Smooth muscle cell (in vitro differentiated cells): ENCODE measurements around the gene IL17REL. TPM values are rescaled to one million over a fixed set of nuclear protein-coding genes. Genes with fewer than 3 reads are reported as not detected.

Experiments used
- DNase-seq: peaks from one replicate; lab custom pipeline; 2025; ENCODE audit not compliant: unreplicated experiment; lab: John Stamatoyannopoulos, UW
- H2AFZ ChIP-seq: fragments of 200-600 bp; sonication (generic); 2 replicates; pipeline ENCODE4 v1.6.0; 2016; ENCODE audit warnings: antibody characterized with exemption, low read depth, mild to moderate bottlenecking
- H3F3A ChIP-seq: fragments of 200-600 bp; sonication (generic); 2 replicates; pipeline ENCODE4 v1.6.0; 2017; ENCODE audit warnings: antibody characterized with exemption, low read depth
- H3K27ac ChIP-seq: fragments of 200-600 bp; sonication (generic); 2 replicates; pipeline ENCODE4 v1.5.1; 2016; ENCODE audit warnings: low read depth, mild to moderate bottlenecking
- H3K27me3 ChIP-seq: fragments of 200-600 bp; sonication (generic); 2 replicates; pipeline ENCODE4 v1.6.1; 2016; ENCODE audit warnings: low read depth, mild to moderate bottlenecking
- H3K36me3 ChIP-seq: fragments of 200-600 bp; sonication (generic); 2 replicates; pipeline ENCODE4 v1.5.1; 2016; ENCODE audit warnings: low read depth
- H3K4me1 ChIP-seq: fragments of 200-600 bp; sonication (generic); 2 replicates; pipeline ENCODE4 v1.5.1; 2016; ENCODE audit warnings: low read depth
- H3K4me2 ChIP-seq: fragments of 200-600 bp; sonication (generic); 2 replicates; pipeline ENCODE4 v1.6.0; 2016; ENCODE audit warnings: mild to moderate bottlenecking
- H3K4me3 ChIP-seq: fragments of 200-600 bp; sonication (generic); 2 replicates; pipeline ENCODE4 v1.5.1; 2016; ENCODE audit warnings: mild to moderate bottlenecking
- H3K79me2 ChIP-seq: fragments of 200-600 bp; sonication (generic); 2 replicates; pipeline ENCODE4 v1.6.0; 2016; ENCODE audit warnings: low read depth, mild to moderate bottlenecking
- H3K9ac ChIP-seq: fragments of 200-600 bp; sonication (generic); 2 replicates; pipeline ENCODE4 v1.6.0; 2016; ENCODE audit warnings: low read depth
- H3K9me3 ChIP-seq: fragments of 200-600 bp; sonication (generic); replicated peaks from 2 replicates; pipeline ENCODE4 v1.5.1; 2016; ENCODE audit warnings: low read depth
- H4K20me1 ChIP-seq: fragments of 200-600 bp; sonication (generic); 2 replicates; pipeline ENCODE4 v1.6.0; 2016; ENCODE audit warnings: low read depth
- CTCF ChIP-seq: fragments of 200-600 bp; sonication (generic); IDR thresholded peaks from 2 replicates; pipeline ENCODE4 v1.5.1; 2017; ENCODE audit warnings: borderline replicate concordance, mild to moderate bottlenecking, antibody characterized with exemption; ENCODE audit not compliant: insufficient read depth, poor library complexity, severe bottlenecking
- whole genome bisulfite sequencing: methylation state at CpG from one replicate; pipeline ENCODE4 v1.1.7; 2016; ENCODE audit warnings: low lambda C conversion rate; 5-methylcytosine and 5-hydroxymethylcytosine counted together
- polyA plus RNA-seq: library from polyadenylated mRNA; unstranded; fragments of >200 nt; fragmentation: Nextera tagmentation; extraction: Ambion mirVana; gene quantifications from 2 replicates; pipeline ENCODE4 v1.2.1, GENCODE V29; 2016
- total RNA-seq: library from RNA; depleted of rRNA; stranded (reverse); fragments of >200 nt; gene quantifications from 2 replicates; pipeline ENCODE4 v1.2.3, GENCODE V29; 2014

The IL17REL gene
- total and polyA plus RNA-seq, 2 experiments from 2014 or later: 0.04 TPM; not detected in 1

DNA sequence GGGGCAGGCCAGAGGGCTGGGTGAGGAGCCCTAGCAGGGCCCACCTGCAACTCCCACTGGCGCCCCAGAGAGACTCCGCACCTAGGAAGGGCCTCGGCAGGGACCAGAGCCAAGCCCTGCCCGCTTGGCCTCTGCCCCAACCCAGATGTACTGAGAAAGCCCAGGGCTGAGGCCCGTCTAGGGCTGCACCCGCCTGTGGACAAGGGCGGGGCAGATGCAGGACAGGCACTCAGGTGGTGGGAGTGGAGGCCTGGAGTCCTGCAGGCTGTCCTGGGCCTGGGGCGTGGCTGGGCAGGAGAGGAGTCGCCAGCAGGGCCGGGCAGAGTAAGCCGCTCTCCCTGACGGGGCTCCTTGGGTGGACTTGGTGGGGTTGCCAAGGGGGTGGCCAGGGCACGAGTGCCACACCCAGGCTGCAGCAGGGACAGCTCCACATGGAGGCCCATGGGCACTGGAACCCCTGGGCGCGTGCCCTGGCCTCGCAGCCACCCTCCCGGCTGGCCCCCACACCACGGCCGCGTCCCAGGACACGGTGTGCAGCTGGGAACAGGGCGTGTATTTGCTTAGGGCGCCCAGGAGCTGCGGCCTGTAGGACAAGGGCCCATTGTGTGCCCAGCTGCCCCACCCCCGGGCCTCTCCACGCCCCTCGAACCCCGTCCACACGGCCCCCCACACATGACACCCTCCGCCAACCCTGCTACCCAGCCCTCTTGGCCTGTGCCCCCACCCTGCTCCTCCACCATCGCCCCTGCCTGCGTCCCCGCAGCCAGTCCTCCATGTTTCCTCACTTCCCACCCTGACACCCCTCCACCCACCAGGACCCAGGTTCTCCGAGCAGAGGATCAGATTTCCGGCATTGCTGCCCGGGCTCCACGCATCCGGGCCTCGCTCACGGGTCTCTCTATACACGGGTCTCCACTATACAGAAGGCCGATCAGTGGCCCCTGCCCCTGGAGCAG lies 63.3 kb downstream of the IL17REL start:
- Histone ChIP-seq H3K27me3 (no peaks in the 10 kb centered on the region), H3K4me1 (peaks cover 17% of the 10 kb centered on the region), H3F3A (no peaks in the 10 kb centered on the region), H3K27ac (no peak overlapping the region), H2AFZ (no peak overlapping the region), H3K9me3 (no peaks in the 10 kb centered on the region), H3K9ac (no peak overlapping the region), H3K4me2 (no peak overlapping the region), H3K4me3 (no peak overlapping the region), H3K79me2 (no peaks in the 10 kb centered on the region), H3K36me3 (no peaks in the 10 kb centered on the region), H4K20me1 (no peaks in the 10 kb centered on the region)
- no peak for TF ChIP-seq CTCF
- 90% methylated on average over 30 of the region's 42 CpGs for WGBS
- no peak for DNase-seq

DNA sequence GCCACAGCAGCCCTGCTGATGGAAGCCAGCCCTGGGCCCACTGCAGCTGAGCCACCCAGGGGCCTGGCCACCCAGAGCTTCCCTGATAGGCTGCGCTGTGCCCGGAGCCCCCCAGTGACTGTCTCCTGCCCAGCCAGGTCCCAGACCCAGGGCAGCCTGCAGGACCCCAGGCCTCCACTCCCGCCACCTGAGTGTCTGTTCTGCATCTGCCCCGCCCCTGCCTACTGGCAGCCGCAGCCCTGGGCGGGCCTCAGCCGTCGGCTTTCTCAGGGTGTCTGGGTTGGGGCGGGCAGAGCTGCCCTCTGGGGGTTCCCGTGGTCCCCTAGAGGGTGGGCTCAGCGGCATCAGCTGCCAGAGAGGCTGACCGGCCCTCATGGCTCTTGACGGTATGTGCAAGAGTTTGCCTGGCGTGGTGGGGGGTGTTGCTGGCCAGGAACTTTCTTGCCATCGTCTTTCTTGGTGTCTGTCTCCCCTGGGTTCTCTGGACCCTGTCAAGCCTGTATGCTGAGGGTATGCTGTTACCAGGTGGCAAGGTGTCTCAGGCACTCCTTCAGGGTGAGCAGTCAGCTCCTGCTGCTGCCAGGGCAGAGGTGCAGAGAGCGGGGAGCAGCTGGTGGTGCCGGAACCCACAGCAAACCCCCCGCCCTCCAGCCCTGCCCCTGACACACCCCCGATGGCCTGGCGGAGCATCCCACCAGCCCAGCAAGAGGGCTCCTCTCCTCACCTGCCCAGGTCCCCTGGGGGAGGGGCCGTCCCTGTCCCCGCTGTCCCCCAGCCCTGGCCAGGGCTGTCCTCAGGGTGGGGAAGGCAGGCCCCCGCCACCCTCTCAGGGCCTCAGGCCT lies 64.2 kb downstream of the IL17REL start:
- H2AFZ ChIP-seq: no peak overlapping the region

DNA sequence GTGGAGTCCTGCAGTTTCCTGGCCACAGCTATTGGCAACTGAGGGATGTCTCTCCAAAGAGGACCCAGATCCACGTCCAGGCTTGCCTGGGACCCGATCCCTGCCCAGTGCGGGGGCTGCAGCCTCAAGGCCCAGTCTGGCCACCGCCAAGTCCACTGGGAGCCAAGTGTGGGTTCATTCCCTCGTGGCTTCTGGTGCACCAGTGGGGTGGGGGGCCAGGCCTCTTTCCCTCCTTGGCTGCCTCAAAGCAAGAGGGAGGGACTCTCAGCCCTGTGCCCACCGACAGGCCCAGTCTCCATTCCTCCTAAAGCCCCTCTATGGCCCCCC lies 65.3 kb downstream of the IL17REL start:
- 79% methylated on average over 6 of the region's 6 CpGs for WGBS
- Histone ChIP-seq H3K4me1 (peaks cover 17% of the 10 kb centered on the region), H3K9ac (no peak overlapping the region), H2AFZ (no peak overlapping the region), H3K79me2 (no peaks in the 10 kb centered on the region), H3K27me3 (no peaks in the 10 kb centered on the region), H3K4me3 (no peak overlapping the region), H3K9me3 (no peaks in the 10 kb centered on the region), H3K27ac (peak overlapping the region; percentile 52), H4K20me1 (no peaks in the 10 kb centered on the region), H3K4me2 (no peak overlapping the region), H3K36me3 (no peaks in the 10 kb centered on the region), H3F3A (no peaks in the 10 kb centered on the region)
- no peak for DNase-seq
- TF ChIP-seq CTCF: no peak

More for the DNA sequence above, 64.2 kb downstream of the IL17REL start:
- H3K4me2 ChIP-seq: no peak overlapping the region
- H3K36me3 ChIP-seq: no peaks in the 10 kb centered on the region
- no peak for TF ChIP-seq CTCF
- no peak for DNase-seq
- 83% methylated on average over 22 of the region's 23 CpGs for WGBS
- H3K9me3 ChIP-seq: no peaks in the 10 kb centered on the region
- H3K27me3 ChIP-seq: no peaks in the 10 kb centered on the region
- H3K79me2 ChIP-seq: no peaks in the 10 kb centered on the region
- no peaks in the 10 kb centered on the region for H4K20me1 ChIP-seq
- no peak overlapping the region for H3K4me3 ChIP-seq
- H3K9ac ChIP-seq: no peak overlapping the region
- no peak overlapping the region for H3K27ac ChIP-seq
- peaks cover 17% of the 10 kb centered on the region for H3K4me1 ChIP-seq
- no peaks in the 10 kb centered on the region for H3F3A ChIP-seq
